ENCODE measurements around the gene HDAC11.

GRCh38 chr3:13472286-13472685 lies 7.8 kb upstream of the HDAC11 start:
- TF ChIP-seq, protein P1, sequence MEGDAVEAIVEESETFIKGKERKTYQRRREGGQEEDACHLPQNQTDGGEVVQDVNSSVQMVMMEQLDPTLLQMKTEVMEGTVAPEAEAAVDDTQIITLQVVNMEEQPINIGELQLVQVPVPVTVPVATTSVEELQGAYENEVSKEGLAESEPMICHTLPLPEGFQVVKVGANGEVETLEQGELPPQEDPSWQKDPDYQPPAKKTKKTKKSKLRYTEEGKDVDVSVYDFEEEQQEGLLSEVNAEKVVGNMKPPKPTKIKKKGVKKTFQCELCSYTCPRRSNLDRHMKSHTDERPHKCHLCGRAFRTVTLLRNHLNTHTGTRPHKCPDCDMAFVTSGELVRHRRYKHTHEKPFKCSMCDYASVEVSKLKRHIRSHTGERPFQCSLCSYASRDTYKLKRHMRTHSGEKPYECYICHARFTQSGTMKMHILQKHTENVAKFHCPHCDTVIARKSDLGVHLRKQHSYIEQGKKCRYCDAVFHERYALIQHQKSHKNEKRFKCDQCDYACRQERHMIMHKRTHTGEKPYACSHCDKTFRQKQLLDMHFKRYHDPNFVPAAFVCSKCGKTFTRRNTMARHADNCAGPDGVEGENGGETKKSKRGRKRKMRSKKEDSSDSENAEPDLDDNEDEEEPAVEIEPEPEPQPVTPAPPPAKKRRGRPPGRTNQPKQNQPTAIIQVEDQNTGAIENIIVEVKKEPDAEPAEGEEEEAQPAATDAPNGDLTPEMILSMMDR (IDR thresholded peaks at IDR 0.05), result no peak
- no peak for TF ChIP-seq CHD2 (IDR thresholded peaks at IDR 0.05; ENCODE audit: low read length, partially characterized antibody)
- TF ChIP-seq SMC3 (IDR thresholded peaks at IDR 0.05), result no peak
- no peak for TF ChIP-seq POLR2A (IDR thresholded peaks at IDR 0.05; ENCODE audit: low read length)
- no peak for TF ChIP-seq PBX3 (IDR thresholded peaks at IDR 0.05)
- TF ChIP-seq RCOR1 (IDR thresholded peaks at IDR 0.05; ENCODE audit: low read depth, low read length), result no peak
- no peak for TF ChIP-seq HMGXB4 (CRISPR knock-in tag; IDR thresholded peaks at IDR 0.05; ENCODE audit: borderline replicate concordance)
- TF ChIP-seq, protein P2, sequence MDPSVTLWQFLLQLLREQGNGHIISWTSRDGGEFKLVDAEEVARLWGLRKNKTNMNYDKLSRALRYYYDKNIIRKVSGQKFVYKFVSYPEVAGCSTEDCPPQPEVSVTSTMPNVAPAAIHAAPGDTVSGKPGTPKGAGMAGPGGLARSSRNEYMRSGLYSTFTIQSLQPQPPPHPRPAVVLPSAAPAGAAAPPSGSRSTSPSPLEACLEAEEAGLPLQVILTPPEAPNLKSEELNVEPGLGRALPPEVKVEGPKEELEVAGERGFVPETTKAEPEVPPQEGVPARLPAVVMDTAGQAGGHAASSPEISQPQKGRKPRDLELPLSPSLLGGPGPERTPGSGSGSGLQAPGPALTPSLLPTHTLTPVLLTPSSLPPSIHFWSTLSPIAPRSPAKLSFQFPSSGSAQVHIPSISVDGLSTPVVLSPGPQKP (IDR thresholded peaks at IDR 0.05; ENCODE audit: low read depth, low read length), result no peak
- TF ChIP-seq MAX (IDR thresholded peaks at IDR 0.05), result no peak
- TF ChIP-seq CBX2 (IDR thresholded peaks at IDR 0.05; ENCODE audit: borderline replicate concordance, low read depth), result no peak
- TF ChIP-seq MYC (IDR thresholded peaks at IDR 0.05; ENCODE audit: borderline replicate concordance, low read length), result no peak
- TF ChIP-seq TP53 (CRISPR knock-in tag; IDR thresholded peaks at IDR 0.05), result no peak
- TF ChIP-seq KDM1A (IDR thresholded peaks at IDR 0.05; ENCODE audit: low read depth), result no peak
- no peak for TF ChIP-seq ESRRA (IDR thresholded peaks at IDR 0.05; ENCODE audit: borderline replicate concordance, low read length)

All from A549 (cell line).